Neural cell (in vitro differentiated cells): Measurements from ENCODE around the gene HPSE2. TPM values are rescaled to one million over a fixed set of nuclear protein-coding genes. Genes with fewer than 3 reads are reported as not detected.

ENCODE experiments used
- H2AFZ ChIP-seq: fragments of 200-600, 300-800 bp; sonication (generic), shearing (Covaris generic); 2 replicates; pipeline ENCODE4 v1.6.0; 2014; ENCODE audit warnings: low read depth, mild to moderate bottlenecking, antibody characterized with exemption, low read length, moderate library complexity
- H3F3A ChIP-seq: fragments of 200-600 bp; shearing (Covaris generic); 2 replicates; pipeline ENCODE4 v1.6.1; 2016; ENCODE audit warnings: mild to moderate bottlenecking, moderate library complexity, mixed read lengths, antibody characterized with exemption, low read length; ENCODE audit not compliant: insufficient read depth, poor library complexity, severe bottlenecking
- H3K27ac ChIP-seq: fragments of 200-600, 300-800 bp; sonication (generic), shearing (Covaris generic); 2 replicates; pipeline ENCODE4 v1.5.1; 2014; ENCODE audit warnings: mild to moderate bottlenecking, low read length, moderate library complexity
- H3K27me3 ChIP-seq: fragments of 300-800, 200-600 bp; sonication (generic), shearing (Covaris generic); 2 replicates; pipeline ENCODE4 v1.6.0; 2014; ENCODE audit warnings: mild to moderate bottlenecking, low read depth, low read length, moderate library complexity; ENCODE audit not compliant: insufficient read depth
- H3K36me3 ChIP-seq: fragments of 300-800, 200-600 bp; sonication (generic), shearing (Covaris generic); 2 replicates; pipeline ENCODE4 v1.5.1; 2014; ENCODE audit warnings: mild to moderate bottlenecking, antibody characterized with exemption, low read length, moderate library complexity; ENCODE audit not compliant: insufficient read depth
- H3K4me2 ChIP-seq: fragments of 300-800, 200-600 bp; sonication (generic), shearing (Covaris generic); 2 replicates; pipeline ENCODE4 v1.6.0; 2014; ENCODE audit warnings: mild to moderate bottlenecking, low read length
- H3K4me3 ChIP-seq: fragments of 300-800, 200-600 bp; sonication (generic), shearing (Covaris generic); 2 replicates; pipeline ENCODE4 v1.5.1; 2014; ENCODE audit warnings: mild to moderate bottlenecking, low read length, moderate library complexity
- H3K79me2 ChIP-seq: fragments of 200-600 bp; shearing (Covaris generic); replicated peaks from 2 replicates; pipeline ENCODE4 v1.6.0; 2014; ENCODE audit warnings: mild to moderate bottlenecking, low read length, moderate library complexity; ENCODE audit not compliant: insufficient read depth
- H3K9ac ChIP-seq: fragments of 300-800, 200-600 bp; sonication (generic), shearing (Covaris generic); 2 replicates; pipeline ENCODE4 v1.6.1; 2016; ENCODE audit warnings: mild to moderate bottlenecking, low read length, mixed read lengths
- H3K9me2 ChIP-seq: fragments of 200-600 bp; shearing (Covaris generic); 2 replicates; pipeline ENCODE4 v1.6.1; 2016; ENCODE audit warnings: mild to moderate bottlenecking, low read length, mixed read lengths; ENCODE audit not compliant: insufficient read depth
- H3K9me3 ChIP-seq: fragments of 200-600, 300-800 bp; sonication (generic), shearing (Covaris generic); 2 replicates; pipeline ENCODE4 v1.6.1; 2016; ENCODE audit warnings: mild to moderate bottlenecking, mixed run types, low read length, moderate library complexity, mixed read lengths
- H4K20me1 ChIP-seq: fragments of 200-600 bp; shearing (Covaris generic); 2 replicates; pipeline ENCODE4 v1.6.1; 2016; ENCODE audit warnings: mild to moderate bottlenecking, mixed run types; ENCODE audit not compliant: insufficient read depth
- CTCF ChIP-seq: fragments of 450-650 bp; IDR thresholded peaks from 2 replicates; pipeline ENCODE4 v1.5.1; 2014; ENCODE audit warnings: antibody characterized with exemption, mild to moderate bottlenecking, moderate library complexity; ENCODE audit not compliant: poor library complexity, severe bottlenecking
- EP300 ChIP-seq: fragments of 450-650 bp; conservative IDR thresholded peaks from 2 replicates; pipeline ENCODE4 v1.6.1; 2014; ENCODE audit warnings: antibody characterized with exemption, mild to moderate bottlenecking, moderate library complexity; ENCODE audit not compliant: poor library complexity, severe bottlenecking
- EZH2 ChIP-seq: fragments of 200-600, 300-800 bp; shearing (Covaris generic), sonication (generic); IDR thresholded peaks from 2 replicates; pipeline ENCODE4 v1.6.1; 2014; ENCODE audit warnings: antibody characterized with exemption, low read length, borderline replicate concordance, mild to moderate bottlenecking; ENCODE audit not compliant: insufficient read depth, poor library complexity, severe bottlenecking
- SMC3 ChIP-seq: fragments of 450-650 bp; conservative IDR thresholded peaks from 2 replicates; pipeline ENCODE4 v1.6.1; 2014; ENCODE audit warnings: antibody characterized with exemption, mild to moderate bottlenecking, moderate library complexity; ENCODE audit not compliant: poor library complexity
- polyA plus RNA-seq: library from polyadenylated mRNA; depleted of rRNA; stranded (reverse); fragments of >200 nt; gene quantifications from 2 replicates; pipeline ENCODE4 v1.2.3, GENCODE V29; 2014
- TF ChIP-seq, protein P1 (sequence below): IDR thresholded peaks from 2 replicates; pipeline ENCODE4 v1.6.1; 2012; ENCODE audit warnings: borderline replicate concordance

Gene HPSE2
- polyA plus RNA-seq, 1 donor from 2014 or later, result not detected

DNA sequence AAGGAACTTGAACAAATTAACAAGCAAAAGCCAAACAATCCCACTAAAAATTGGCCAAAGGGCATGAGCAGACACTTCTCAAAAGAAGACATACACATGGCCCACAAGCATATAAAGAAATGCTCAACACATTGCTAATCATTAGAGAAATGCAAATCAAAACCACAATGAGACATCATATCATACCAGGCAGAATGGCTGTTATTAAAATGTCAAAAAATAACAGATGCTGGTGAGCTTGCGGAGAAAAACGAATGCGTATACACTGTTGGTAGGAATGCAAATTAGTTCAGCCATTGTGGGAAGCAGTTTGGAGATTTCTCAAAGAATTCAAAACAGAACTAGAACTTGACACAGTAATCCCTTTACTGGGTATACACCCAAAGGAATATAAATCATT lies 477.2 kb downstream of the HPSE2 start:
- Histone ChIP-seq H3K79me2 (no peaks in the 10 kb centered on the region), H3K4me3 (no peak overlapping the region), H3K9ac (no peak overlapping the region), H3K4me2 (no peak overlapping the region), H3K9me2 (no peaks in the 10 kb centered on the region), H3K27ac (peak overlapping the region; percentile 43), H3F3A (no peaks in the 10 kb centered on the region), H4K20me1 (no peaks in the 10 kb centered on the region), H3K9me3 (no peaks in the 10 kb centered on the region), H3K36me3 (no peaks in the 10 kb centered on the region), H3K27me3 (no peaks in the 10 kb centered on the region), H2AFZ (no peak overlapping the region)
- no peak for TF ChIP-seq CTCF
- TF ChIP-seq, protein P1, sequence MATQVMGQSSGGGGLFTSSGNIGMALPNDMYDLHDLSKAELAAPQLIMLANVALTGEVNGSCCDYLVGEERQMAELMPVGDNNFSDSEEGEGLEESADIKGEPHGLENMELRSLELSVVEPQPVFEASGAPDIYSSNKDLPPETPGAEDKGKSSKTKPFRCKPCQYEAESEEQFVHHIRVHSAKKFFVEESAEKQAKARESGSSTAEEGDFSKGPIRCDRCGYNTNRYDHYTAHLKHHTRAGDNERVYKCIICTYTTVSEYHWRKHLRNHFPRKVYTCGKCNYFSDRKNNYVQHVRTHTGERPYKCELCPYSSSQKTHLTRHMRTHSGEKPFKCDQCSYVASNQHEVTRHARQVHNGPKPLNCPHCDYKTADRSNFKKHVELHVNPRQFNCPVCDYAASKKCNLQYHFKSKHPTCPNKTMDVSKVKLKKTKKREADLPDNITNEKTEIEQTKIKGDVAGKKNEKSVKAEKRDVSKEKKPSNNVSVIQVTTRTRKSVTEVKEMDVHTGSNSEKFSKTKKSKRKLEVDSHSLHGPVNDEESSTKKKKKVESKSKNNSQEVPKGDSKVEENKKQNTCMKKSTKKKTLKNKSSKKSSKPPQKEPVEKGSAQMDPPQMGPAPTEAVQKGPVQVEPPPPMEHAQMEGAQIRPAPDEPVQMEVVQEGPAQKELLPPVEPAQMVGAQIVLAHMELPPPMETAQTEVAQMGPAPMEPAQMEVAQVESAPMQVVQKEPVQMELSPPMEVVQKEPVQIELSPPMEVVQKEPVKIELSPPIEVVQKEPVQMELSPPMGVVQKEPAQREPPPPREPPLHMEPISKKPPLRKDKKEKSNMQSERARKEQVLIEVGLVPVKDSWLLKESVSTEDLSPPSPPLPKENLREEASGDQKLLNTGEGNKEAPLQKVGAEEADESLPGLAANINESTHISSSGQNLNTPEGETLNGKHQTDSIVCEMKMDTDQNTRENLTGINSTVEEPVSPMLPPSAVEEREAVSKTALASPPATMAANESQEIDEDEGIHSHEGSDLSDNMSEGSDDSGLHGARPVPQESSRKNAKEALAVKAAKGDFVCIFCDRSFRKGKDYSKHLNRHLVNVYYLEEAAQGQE, result no peak
- no peak for TF ChIP-seq SMC3
- no peak for TF ChIP-seq EP300

DNA sequence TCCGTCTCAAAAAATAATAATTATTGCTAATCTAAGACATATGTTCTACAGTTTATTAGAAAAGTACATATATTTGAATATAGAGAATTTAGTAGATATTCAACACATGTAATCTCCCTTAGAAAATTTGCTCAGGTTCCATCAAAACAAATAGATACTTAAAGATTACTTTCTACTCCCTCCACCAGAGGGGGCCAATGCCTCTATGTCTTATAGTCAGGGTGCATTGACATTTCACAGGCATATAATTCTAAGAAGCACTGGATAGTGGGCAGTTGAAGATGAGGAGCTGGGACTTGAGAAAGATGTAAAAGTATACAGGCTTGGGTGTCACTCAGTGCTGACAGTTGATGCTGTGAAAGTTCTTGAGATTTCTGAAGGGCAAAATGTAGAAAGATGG lies 487.4 kb downstream of the HPSE2 start:
- H2AFZ ChIP-seq, result no peak overlapping the region
- no peak overlapping the region for H3K27ac ChIP-seq
- TF ChIP-seq, protein P1, result no peak
- TF ChIP-seq SMC3 (no peak), EZH2 (no peak)
- H3K4me3 ChIP-seq, result no peak overlapping the region
- no peaks in the 10 kb centered on the region for H3K79me2 ChIP-seq
- no peaks in the 10 kb centered on the region for H4K20me1 ChIP-seq
- H3K27me3 ChIP-seq, result no peaks in the 10 kb centered on the region
- no peak overlapping the region for H3K9ac ChIP-seq
- no peaks in the 10 kb centered on the region for H3F3A ChIP-seq
- H3K36me3 ChIP-seq, result no peaks in the 10 kb centered on the region
- no peaks in the 10 kb centered on the region for H3K9me3 ChIP-seq
- H3K9me2 ChIP-seq, result no peaks in the 10 kb centered on the region
- no peak overlapping the region for H3K4me2 ChIP-seq
